Amygdala (tissue), 56 donors: Measurements from ENCODE around the gene TNP1.

Source experiments
- DNase-seq, 56 donors: peaks; one replicate each; lab custom pipeline; 2025; lab: John Stamatoyannopoulos, UW

TNP1 gene, protein sequence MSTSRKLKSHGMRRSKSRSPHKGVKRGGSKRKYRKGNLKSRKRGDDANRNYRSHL

DNA sequence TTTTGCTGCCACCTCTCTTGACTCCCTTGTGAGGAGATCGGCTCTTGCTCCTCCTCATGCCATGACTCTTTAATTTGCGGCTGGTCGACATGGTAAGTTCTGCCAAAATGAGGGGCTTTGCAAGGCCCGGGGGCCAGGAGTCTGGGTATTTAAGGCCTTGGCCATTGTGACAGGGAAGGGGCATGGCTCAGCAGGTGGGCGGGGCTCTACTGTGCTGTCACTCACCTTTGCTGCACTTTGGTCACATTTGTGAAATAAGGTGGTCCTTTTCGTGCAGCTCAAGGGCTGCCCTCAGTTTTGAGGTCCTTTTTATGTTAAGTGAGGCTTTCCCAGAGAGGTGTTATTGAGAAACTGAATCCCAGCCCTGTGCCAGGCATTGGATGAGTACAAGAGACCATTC is at the start of gene TNP1:
TNP1 (minus strand) TSS at position 121 of the 400 bp plus-strand sequence; CDS start at position 91, 30 bp downstream.
- DNase-seq: no peak

DNA sequence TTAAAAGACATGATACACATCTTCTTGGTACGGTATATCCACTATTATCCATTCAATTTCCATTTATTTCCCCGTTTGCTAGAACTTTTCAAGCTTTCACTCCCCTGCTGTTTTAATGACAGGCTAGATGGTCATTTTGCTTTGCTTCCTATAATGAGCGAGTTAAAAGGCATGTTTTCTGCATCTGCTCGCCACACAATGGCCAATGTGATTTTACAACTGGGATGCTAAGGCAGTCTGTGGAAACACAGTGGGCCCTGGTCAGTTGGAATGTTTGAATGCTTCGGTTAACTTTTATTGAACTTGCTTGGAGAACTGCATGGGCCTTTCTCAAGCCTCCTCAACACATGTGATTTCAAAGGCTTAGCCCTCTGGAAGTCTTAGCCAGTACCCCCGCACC is 48.4 kb upstream of the TNP1 start:
- DNase-seq: no peak

DNA sequence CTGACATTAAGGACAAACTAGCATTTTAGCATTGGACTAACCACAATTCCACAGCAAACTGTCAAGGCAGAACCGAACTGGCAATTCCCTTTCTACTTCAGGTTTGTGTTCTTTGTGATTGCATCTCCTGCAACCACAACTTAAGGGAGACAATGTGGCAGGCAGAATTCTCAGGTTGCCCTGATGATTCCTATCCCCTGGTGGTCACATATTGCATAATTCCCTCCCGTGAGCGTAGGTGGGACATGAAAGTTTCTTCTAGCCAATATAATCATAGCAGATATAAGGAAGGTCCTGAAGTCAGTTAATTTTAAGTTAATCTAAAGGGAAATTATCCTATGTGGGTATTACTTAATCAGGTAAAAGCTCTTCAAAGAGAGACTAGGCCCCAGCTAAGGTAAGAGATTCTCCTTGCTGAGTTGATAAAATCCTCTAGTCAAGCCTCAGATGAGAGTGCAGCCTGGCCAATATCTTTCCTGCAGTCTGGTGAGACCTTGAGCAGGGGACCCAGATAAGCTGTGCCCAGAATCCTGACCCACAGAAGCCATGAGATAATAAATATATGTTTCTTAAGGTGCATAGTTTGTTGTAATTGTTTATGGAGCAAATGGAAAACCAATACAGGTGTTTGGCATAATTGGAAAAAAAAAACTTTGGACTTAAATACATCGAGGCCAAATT is 45.9 kb upstream of the TNP1 start:
- no peak for DNase-seq

DNA sequence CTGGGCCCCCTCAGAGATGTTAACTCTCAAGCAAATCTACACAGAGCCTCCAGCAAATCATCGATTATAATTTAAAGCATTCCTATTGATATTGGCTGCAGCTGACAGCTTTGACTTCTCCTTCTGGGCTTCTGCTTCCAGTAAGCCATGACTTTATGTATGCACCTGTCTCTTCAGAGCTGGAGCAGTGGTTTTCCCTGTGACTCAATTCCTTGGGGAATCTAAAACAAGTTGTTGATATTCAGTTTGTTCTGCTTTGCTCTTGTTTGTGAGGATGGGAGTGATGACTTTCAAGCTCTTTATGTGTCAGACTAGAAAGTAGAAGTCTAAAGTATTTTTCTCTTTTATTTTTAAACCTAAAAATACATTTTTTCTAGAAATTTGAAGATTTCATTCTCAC is 45.1 kb upstream of the TNP1 start:
- no peak for DNase-seq

DNA sequence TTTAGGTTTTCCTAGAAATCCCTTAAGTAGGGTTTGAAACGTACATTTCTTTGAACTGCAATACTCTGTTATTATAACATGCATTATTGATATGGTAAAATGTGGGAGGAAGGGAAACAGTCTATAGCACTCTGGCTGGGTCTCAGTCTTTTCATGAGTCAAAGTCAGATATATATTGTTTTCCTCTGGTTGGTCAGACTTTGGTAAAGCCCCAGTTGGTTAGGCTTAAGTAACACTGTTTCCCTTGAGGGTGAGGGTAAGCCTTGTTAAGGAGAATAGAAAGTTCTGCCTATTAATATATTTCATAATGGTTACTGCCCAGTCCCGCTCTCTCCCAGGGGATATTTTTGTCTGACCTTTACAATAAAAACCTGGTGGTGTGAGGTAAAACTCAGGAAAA is 44.7 kb upstream of the TNP1 start:
- DNase-seq: no peak

DNA sequence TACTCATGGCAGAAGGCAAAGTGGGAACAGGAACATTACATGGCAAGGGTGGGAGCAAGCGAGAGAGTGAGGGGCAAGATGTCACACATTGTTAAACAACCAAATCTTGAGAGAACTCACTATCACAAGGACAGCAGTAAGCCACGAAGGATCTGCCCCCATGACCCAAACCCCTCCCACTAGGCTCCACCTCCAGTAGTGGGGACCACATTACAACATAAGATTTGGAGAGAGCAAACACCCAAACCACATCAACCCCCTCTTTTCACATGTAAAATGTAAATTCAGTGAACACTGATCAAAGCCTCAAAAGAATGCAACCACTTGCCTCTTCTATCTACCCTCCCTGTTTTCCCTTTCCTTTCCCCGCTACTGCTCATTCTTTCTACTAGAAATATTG is 43.6 kb upstream of the TNP1 start:
- DNase-seq: no peak

DNA sequence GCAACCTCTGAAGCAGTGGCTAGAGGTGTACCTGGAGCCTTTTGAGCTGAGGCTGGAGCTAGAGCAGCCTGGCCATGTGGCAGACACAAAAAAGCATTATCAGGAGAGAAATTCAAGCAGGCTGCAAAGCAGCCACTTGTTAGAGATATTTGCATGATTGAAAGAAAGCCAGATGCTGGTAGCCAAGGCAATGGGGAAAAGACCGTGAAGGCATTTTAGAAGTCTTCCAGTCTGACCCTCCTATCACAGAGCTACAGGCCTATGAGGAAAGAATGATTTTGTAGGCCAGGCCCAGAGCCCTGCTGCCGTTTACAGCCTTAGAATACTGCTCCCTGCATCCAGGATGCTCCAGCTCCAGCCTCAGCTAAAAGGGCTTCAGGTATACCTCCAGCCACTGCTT is 41.4 kb upstream of the TNP1 start:
- DNase-seq: no peak

DNA sequence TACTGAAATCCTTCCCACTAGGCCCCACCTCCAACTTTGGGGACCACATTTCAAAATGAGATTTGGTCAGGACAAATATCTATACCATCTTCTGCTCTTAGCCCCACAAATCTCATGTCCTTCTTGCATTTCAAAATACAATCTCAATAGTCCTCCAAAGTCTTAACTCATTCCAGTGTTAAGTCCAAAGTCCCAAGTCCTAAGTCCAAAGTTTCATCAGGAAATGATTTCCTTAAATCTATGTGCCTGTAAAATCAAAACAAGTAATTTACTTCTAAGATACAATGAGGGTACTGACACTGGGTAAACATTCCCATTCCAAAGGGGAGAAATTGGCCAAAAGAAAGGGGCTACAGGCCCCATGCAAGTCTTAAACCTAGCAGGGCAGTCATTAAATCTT is 40.5 kb upstream of the TNP1 start:
- no peak for DNase-seq

DNA sequence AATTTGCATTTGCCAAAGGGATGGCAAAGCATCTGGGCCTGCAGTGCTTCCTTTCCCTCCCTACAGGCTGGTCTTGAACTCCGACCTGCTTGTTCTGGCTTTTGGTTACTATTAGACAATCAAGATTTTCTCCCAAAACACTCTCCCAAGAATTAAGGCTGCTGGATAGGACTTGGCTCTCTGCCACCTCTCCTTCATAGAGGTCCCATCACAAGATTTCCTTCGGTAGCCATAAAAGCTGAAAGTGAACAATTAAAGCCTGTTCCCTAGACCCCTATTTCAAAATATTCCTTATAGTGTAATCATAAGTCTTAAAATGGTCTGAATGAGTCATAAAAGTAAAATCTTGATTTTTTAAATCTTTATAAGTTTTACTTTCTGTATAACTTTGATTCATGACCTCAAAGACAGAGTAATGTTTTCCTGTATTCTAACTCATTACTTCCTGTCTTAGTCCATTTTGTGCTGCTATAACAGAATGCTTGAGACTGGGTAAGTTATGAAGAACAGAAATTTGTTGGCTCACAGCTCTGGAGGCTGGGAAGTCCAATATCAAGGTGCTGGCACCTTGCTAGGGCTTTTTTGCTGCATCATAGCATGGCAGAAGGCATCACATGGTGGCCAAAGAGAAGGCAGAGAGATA is 37.8 kb upstream of the TNP1 start:
- no peak for DNase-seq

DNA sequence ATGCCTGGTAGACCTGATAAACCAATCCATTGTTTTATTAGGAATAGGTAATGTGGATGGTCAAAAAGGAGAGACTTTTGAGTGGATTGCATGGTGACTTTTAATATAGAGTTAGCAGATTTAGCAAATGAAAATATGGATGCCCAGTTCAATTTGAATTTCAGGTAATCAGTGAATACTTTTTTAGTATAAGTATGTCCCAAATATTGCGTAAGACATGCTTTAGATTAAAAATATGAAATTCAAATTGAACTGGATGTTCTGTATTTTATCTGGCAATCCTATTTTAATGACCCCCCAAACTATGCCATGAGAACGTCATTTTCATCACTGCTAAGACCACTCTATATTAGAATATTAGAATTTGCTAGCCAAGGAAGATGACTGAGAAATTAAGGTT is 30.3 kb upstream of the TNP1 start:
- DNase-seq: no peak

DNA sequence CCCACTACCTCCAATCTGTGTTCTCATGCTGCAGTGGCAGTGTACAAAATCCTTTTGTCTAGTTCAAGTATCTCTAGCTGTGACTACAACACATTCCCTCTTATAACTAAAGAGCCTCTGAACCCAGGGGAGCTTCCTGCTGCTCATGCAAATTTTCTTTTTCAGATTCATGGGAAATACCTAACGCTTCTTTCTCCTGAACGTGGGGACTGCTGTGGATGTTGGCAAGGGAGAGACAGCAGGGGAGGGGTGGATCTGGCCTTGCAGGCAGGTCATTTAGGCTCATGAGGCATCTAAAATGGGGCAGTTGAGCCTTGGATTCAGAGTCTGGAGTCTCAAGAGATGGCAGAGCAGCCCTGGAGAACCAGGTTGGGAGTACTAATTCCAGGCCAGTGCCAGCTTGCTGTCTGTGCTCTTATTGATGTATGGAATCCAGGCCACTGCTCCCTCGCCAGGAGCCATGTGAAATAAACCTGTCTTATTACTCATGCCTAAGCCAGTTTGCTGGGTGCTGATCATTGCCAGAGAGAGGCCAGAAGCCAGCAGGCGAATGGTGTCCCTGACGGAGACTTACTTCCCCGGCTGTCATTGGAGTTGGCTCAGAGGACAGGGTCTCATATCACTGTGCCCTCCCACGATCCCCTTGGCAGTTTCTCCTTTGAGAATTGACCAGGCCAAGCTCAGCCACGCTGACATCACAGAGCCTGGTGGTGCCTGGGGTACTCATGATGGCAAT is 29.2 kb upstream of the TNP1 start:
- no peak for DNase-seq

DNA sequence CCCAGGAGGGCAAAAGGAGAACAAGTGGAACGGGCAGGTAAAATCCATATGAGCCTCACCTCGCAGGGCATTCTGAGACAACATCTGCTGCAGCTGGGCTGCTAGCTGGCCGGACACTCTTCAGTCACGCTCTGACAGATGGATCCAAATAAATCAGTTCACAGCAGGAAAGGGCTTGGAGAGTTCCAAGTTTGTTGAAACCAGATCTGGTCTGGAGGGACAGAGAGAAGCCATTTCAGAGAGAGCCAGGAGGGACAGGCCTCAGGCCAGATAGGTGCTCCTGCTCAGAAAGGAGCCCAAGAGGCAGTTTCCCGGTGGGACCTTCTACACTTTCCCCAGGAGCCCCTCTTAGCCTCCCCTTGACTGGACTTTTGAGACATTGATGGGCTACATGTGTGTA is 28.2 kb upstream of the TNP1 start:
- DNase-seq: no peak

DNA sequence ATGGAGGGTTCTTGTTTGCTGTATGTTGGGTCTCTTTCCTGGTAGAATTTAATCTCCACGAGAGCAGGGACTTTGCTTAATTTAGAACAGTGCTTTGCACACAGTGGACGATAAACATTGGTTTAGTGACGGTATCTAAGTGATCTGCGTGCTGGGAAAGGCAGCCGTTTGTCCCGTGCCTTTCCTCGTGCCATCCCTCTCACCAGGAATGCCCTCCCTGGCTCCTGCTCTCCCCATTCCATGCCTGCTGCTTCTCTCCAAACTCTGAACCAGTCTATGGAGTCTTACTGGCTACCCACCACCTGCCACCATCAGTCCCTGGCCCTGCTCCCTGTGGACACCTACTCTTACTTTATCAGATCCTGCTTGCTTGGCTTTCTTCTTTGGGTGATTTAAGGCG is 27.3 kb upstream of the TNP1 start:
- no peak for DNase-seq

DNA sequence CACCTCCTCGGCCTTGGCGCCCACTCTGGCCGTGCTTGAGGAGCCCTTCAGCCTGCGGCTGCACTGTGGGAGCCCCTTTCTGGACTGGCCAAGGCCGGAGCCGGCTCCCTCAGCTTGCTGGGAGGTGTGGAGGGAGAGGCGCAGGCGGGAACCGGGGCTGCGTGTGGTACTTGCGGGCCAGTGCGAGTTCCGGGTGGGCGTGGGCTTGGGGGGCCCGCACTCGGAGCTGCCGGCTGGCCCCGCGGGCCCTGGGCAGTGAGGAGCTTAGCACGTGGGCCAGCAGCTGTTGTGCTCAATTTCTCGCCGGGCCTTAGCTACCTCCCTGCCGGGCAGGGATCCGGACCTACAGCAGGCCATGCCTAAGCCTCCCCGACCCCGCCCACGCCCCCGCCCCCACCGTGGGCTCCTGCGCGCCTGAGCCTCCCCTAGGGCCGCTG is 25.3 kb upstream of the TNP1 start:
- DNase-seq: no peak

DNA sequence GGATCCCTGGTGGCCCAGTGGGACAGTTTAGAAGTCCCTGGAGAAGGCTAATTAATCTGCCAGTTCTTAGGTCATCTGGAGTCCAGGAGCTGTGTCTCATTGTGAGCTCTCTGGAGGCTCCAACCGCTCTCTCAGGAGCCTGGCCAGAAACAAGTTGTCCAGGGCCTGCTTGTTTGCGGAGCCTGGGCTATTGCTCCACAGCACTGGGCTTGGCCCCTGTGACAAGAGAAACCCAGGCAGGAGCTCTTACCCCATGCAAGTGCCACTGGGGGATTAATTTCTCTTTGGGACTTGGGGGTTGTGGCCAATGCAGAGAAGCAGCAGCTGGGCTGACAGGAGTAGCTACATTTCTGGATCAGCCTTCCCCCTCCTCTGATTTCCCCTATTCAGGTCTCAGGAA is 24.5 kb upstream of the TNP1 start:
- DNase-seq: no peak

DNA sequence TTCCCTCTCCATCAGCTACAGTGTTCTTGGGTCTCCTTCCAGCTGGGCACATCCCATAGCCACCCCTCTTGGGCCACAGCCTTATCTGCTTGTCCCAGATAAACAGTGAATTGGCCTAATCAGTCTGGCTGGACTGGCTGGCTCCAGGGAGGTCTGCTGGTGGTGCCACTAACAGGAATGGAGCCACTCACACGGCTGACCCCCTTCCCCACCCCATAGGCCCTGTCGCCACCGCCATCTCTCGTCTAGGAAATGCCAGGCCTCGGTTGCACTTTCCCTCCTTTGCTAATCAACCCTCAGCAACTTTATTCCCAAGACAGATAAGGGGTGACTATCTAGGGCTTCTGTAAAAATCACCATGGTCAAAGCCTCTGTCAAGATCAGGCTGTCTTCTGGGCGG is 23.0 kb upstream of the TNP1 start:
- DNase-seq: no peak

DNA sequence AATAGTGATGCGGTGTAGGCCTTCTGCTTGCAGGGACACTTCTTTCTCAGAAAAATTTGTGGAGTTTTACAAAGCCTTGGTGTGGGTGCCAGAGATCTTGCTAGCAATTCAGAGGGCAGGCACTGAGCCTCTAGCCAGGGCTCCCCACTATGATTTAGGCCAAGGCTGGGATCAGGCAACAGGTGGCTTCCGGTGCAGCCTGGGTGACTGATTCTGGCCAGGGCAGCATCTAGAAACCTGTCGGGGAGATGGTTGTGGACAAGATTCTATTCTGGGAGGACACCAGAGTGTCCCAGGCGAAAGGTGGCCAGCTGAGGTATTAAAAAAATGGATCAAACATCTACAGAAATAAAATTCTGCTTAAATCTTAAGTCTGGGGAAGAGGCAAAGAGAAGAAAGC is 21.5 kb upstream of the TNP1 start:
- no peak for DNase-seq

DNA sequence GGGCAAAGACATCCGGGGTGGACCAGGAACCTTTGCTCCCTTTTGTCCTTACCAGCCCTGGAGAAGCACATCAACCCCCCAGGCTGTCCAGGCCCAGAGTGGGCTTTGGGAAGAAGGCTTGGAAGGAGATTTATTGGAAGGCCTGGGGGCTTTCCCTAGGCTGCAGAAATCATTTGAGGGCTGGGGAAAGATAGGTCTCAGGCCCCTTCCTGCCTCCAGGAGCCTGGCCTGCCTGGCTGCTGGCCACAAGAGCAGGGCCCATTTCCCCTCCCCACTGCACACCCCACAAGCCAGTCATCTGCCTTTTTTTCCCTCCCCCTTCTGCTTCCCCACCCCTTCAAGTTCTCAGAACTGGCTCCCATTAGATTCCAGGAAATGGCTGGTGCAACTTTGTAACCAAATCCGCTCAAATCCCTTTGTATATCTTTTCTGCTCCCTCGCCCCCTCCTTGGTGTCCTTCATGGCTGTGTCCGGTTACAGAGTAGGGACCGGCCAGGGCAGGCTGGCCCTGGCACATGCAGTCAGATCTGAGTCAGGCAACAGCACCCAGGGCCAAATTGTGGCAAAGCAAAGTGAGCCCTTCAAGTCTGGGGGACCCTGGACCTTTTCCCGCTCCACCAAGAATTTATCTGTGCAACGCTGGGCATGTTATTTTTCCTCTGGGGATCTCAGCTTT is 20.8 kb upstream of the TNP1 start:
- no peak for DNase-seq

DNA sequence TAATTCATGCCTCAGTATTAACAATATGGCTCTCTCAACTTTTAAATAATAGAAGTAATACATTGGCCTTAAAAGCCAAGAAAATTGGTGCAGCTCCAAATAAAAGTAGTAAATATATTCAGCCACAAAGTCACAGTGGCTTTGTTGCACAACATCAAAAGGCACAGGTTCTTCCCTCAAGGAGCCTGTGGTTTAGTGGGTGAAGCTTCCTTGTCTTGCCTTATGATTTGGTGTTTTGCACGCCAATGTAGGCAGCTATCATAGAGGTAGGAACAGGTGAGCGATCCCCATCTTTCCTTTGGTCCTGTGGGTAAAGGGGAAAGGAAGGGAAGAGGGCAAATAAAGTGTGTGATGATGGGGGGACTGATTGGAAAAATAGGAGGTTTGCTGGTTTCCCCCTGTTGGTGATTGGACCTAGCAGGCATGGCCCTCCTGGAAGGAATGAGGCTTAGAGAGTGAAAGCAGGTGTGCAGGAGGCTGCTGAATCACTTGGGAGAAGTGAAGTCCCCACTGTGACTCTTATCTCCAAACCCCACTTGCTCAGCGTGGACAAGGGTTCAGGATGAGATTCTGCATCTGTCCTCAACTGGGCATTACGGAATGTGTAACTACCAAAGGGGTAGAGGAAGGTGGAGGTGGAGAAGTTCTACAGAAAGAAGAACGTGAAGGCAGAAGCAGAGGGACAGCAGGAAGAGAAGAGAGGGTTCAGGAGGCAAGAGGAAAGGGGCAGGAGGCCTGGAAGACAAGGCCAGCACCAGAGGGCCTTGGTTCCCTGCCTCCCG is 20.1 kb upstream of the TNP1 start:
- DNase-seq: no peak

DNA sequence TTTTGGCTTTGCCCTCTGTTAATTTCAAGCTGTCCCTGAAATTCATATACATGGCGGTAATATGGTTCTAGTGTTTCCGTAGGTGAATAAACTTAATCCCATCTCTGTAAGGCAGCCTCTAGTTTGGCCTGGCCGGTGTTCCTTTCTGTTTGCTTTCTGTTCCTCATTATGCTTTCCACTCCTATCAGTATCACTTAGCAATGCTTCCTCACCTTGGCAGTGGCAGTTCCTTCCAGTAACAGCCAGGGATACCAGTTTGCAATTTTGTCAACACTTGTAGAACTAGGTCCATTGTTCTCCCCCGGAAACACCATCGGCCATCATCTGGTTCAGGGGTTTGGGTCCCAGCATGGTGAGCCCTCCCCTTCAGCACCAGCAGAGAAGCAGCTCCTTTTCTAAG is 18.2 kb upstream of the TNP1 start:
- no peak for DNase-seq
